HepG2 (cell line): ENCODE results near the gene ZFAND2B. TPM values are rescaled to one million over a fixed set of nuclear protein-coding genes. Genes with fewer than 3 reads are reported as not detected.
A peak's percentile ranks its signal among the peaks of the same experiment; 100 is the strongest.

Source experiments
- ATAD3A ChIP-seq: sonication (generic); formaldehyde crosslinking; IDR thresholded peaks from 2 replicates; pipeline ENCODE4 v1.4.0; 2020; ENCODE audit warnings: missing genetic modification reagents
- DMAP1 ChIP-seq: IDR thresholded peaks from 2 replicates; pipeline ENCODE4 v1.6.1; 2016
- ERF ChIP-seq: IDR thresholded peaks from 2 replicates; pipeline ENCODE4 v1.6.1; 2018; ENCODE audit warnings: missing biosample characterization, missing genetic modification reagents
- ISL2 ChIP-seq: sonication (generic); formaldehyde crosslinking; IDR thresholded peaks from 2 replicates; pipeline ENCODE4 v1.5.0; 2020; ENCODE audit warnings: missing genetic modification reagents
- MED1 ChIP-seq: sonication (generic); formaldehyde crosslinking; IDR thresholded peaks from 2 replicates; pipeline ENCODE4 v1.4.0; 2020; ENCODE audit warnings: missing genetic modification reagents
- MEIS2 ChIP-seq: sonication (generic); formaldehyde crosslinking; IDR thresholded peaks from 2 replicates; pipeline ENCODE4 v1.9.0; 2021; ENCODE audit warnings: mild to moderate bottlenecking, missing genetic modification reagents
- MIER3 ChIP-seq: IDR thresholded peaks from 2 replicates; pipeline ENCODE4 v1.6.1; 2016; ENCODE audit warnings: missing compliant biosample characterization, borderline replicate concordance
- MTERF4 ChIP-seq: sonication (generic); formaldehyde crosslinking; IDR thresholded peaks from 2 replicates; pipeline ENCODE4 v1.8.0; 2023; ENCODE audit warnings: mild to moderate bottlenecking, missing genetic modification reagents
- NFATC3 ChIP-seq: sonication (generic); formaldehyde crosslinking; IDR thresholded peaks from 2 replicates; pipeline ENCODE4 v1.5.1; 2020; ENCODE audit warnings: mild to moderate bottlenecking, missing genetic modification reagents
- REST ChIP-seq, 2 experiments: IDR thresholded peaks; 2 replicates each; pipeline ENCODE4 v1.6.1; 2011 to 2012; ENCODE audit warnings: low read length in 2 of 2, borderline replicate concordance in 1 of 2, low read depth in 1 of 2, mild to moderate bottlenecking in 1 of 2, moderate library complexity in 1 of 2
- SOX6 ChIP-seq, 2 experiments: fragments of 450-650 bp in 1 of 2; sonication (generic) in 1 of 2; formaldehyde crosslinking in 1 of 2; IDR thresholded peaks; 2 replicates each; pipeline versions ENCODE4 v1.4.0 to v1.6.1; 2017 to 2020; ENCODE audit warnings: antibody characterized with exemption in 1 of 2, mild to moderate bottlenecking in 1 of 2, missing genetic modification reagents in 1 of 2
- SYNCRIP ChIP-seq: fragments of 200-400 bp; formaldehyde crosslinking; IDR thresholded peaks from 2 replicates; pipeline ENCODE4 v1.6.1; 2018; ENCODE audit warnings: mild to moderate bottlenecking, low read depth, low read length; ENCODE audit not compliant: insufficient read depth
- ZNF136 ChIP-seq: sonication (generic); formaldehyde crosslinking; IDR thresholded peaks from 2 replicates; pipeline ENCODE4 v1.8.1; 2022; ENCODE audit warnings: low read depth, mild to moderate bottlenecking, moderate library complexity, missing genetic modification reagents
- ZNF383 ChIP-seq: sonication (generic); formaldehyde crosslinking; IDR thresholded peaks from 2 replicates; pipeline ENCODE4 v1.4.0; 2020; ENCODE audit warnings: missing genetic modification reagents, mild to moderate bottlenecking, borderline replicate concordance
- ZNF607 ChIP-seq: sonication (generic); formaldehyde crosslinking; IDR thresholded peaks from 2 replicates; pipeline ENCODE4 v1.5.1; 2020; ENCODE audit warnings: missing genetic modification reagents, mild to moderate bottlenecking, borderline replicate concordance
- ZNF614 ChIP-seq: IDR thresholded peaks from 2 replicates; pipeline ENCODE4 v1.6.1; 2018; ENCODE audit warnings: missing biosample characterization, missing genetic modification reagents, inconsistent platforms, borderline replicate concordance
- ZNF724P ChIP-seq: sonication (generic); formaldehyde crosslinking; IDR thresholded peaks from 2 replicates; pipeline ENCODE4 v1.8.0; 2022; ENCODE audit warnings: missing genetic modification reagents, borderline replicate concordance
- ZNF740 ChIP-seq: sonication (generic); formaldehyde crosslinking; IDR thresholded peaks from 2 replicates; pipeline ENCODE4 v1.4.0; 2020; ENCODE audit warnings: missing genetic modification reagents
- ZNF891 ChIP-seq: sonication (generic); formaldehyde crosslinking; IDR thresholded peaks from 2 replicates; pipeline ENCODE4 v1.5.0; 2020; ENCODE audit warnings: mild to moderate bottlenecking, missing genetic modification reagents
- polyA plus RNA-seq, 8 experiments: library from polyadenylated mRNA; depleted of rRNA in 3 of 8; stranded (reverse) in 7 of 8; unstranded in 1 of 8; fragments of >200 nt; fragmentation: Illumina TruSeq in 4 of 8; extraction: Trizol in 4 of 8; gene quantifications; 2 replicates each; pipeline versions ENCODE4 v1.2.1 to v1.2.3, GENCODE V29; 2011 to 2016; ENCODE audit warnings: low read depth in 4 of 8, missing spikeins in 1 of 8, mixed read lengths in 1 of 8; ENCODE audit not compliant: insufficient read depth in 1 of 8
- total RNA-seq, 5 experiments: library from RNA; depleted of rRNA; stranded (reverse); fragments of >200 nt; fragmentation: Illumina TruSeq; extraction: Trizol; gene quantifications; 2 replicates each; pipeline ENCODE4 v1.2.3, GENCODE V29; 2016; ENCODE audit warnings: low read depth in 1 of 5
- TF ChIP-seq, protein P1 (sequence below): sonication (generic); formaldehyde crosslinking; IDR thresholded peaks from 2 replicates; pipeline ENCODE4 v1.5.0; 2020; ENCODE audit warnings: missing genetic modification reagents

ZFAND2B gene
- total and polyA plus RNA-seq, 2 of the 13 experiments (the other 11 are each of a cell fraction or from before 2014, with no cell fraction given), result 53.3 to 115 TPM

- no peak for TF ChIP-seq SYNCRIP
- peak; percentile 52; the same call in 1 of the 2 replicates for TF ChIP-seq MEIS2 (CRISPR knock-in tag)
- no peak for TF ChIP-seq SOX6 (IDR thresholded peaks at IDR 0.05)
- peak; percentile 29 for TF ChIP-seq SOX6 (CRISPR knock-in tag; IDR thresholded peaks at IDR 0.05)
- TF ChIP-seq ZNF614, result 0 out of 2 replicates have a peak, but pooled peaks have one; percentile 23
- peak in 1 of 2 experiments; percentile 21; a peak in 1 of 4 replicates for TF ChIP-seq REST (IDR thresholded peaks at IDR 0.05; ENCODE audit: borderline replicate concordance in 1 of 2, low read depth in 1 of 2, low read length in 2 of 2)
- peak; percentile 90 for TF ChIP-seq ZNF740 (CRISPR knock-in tag)
- no peak for TF ChIP-seq MIER3
- peak; percentile 53; the same call in 1 of the 2 replicates for TF ChIP-seq MED1 (CRISPR knock-in tag)
- 0 out of 2 replicates have a peak, but pooled peaks have one; percentile 2 for TF ChIP-seq ZNF724P (CRISPR knock-in tag)
- TF ChIP-seq ZNF136 (CRISPR knock-in tag), result 0 out of 2 replicates have a peak, but pooled peaks have one; percentile 45
- 0 out of 2 replicates have a peak, but pooled peaks have one; percentile 42 for TF ChIP-seq DMAP1
- TF ChIP-seq ISL2 (CRISPR knock-in tag), result no peak; the same call in 1 of the 2 replicates
- no peak for TF ChIP-seq ATAD3A (CRISPR knock-in tag)
- peak; percentile 81; the same call in 1 of the 2 replicates for TF ChIP-seq ZNF383 (CRISPR knock-in tag)
- TF ChIP-seq, protein P1, sequence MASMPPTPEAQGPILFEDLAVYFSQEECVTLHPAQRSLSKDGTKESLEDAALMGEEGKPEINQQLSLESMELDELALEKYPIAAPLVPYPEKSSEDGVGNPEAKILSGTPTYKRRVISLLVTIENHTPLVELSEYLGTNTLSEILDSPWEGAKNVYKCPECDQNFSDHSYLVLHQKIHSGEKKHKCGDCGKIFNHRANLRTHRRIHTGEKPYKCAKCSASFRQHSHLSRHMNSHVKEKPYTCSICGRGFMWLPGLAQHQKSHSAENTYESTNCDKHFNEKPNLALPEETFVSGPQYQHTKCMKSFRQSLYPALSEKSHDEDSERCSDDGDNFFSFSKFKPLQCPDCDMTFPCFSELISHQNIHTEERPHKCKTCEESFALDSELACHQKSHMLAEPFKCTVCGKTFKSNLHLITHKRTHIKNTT (CRISPR knock-in tag), result no peak
- TF ChIP-seq ZNF607 (CRISPR knock-in tag), result peak; percentile 54; the same call in 1 of the 2 replicates
- TF ChIP-seq ZNF891 (CRISPR knock-in tag), result peak; percentile 75; the same call in 1 of the 2 replicates
- TF ChIP-seq MTERF4, result no peak
- TF ChIP-seq ERF (CRISPR knock-in tag), result peak; percentile 5
- TF ChIP-seq NFATC3 (CRISPR knock-in tag), result peak; percentile 56; the same call in 1 of the 2 replicates
Measured at GRCh38 chr2:219253753-219254589, 47.4 kb downstream of the ZFAND2B start, which contains the start of gene TUBA4A (continued).
